Measurements from ENCODE around the gene TAS2R14. TPM values are rescaled to one million over a fixed set of nuclear protein-coding genes. Genes with fewer than 3 reads are reported as not detected.

The TAS2R14 gene
- total and polyA plus RNA-seq, 2 of the 8 experiments (the other 6 are each of a cell fraction or from before 2014, with no cell fraction given), result 0.80 to 1.1 TPM

- no peak for TF ChIP-seq TBP (IDR thresholded peaks at IDR 0.05; ENCODE audit: low read depth, low read length)
Observed at GRCh38 chr12:10904686-10905085, 34.4 kb downstream of the TAS2R14 start (continued).

Data from H1 (cell line).